Stomach (tissue), 4 donors: ENCODE results near the gene NAALADL2.

Experiments used
- POLR2A ChIP-seq, 4 donors: fragments of 450-650 bp; IDR thresholded peaks; one replicate each; pipeline ENCODE4 v1.6.1; 2016; ENCODE audit warnings: antibody characterized with exemption in 4 of 4, control low read depth in 2 of 4, mild to moderate bottlenecking in 1 of 4, moderate library complexity in 1 of 4
- POLR2AphosphoS5 ChIP-seq, 3 donors: sonication (generic); formaldehyde crosslinking; IDR thresholded peaks; one replicate each; pipeline ENCODE4 v1.6.1; 2016; ENCODE audit warnings: antibody characterized with exemption in 3 of 3

DNA sequence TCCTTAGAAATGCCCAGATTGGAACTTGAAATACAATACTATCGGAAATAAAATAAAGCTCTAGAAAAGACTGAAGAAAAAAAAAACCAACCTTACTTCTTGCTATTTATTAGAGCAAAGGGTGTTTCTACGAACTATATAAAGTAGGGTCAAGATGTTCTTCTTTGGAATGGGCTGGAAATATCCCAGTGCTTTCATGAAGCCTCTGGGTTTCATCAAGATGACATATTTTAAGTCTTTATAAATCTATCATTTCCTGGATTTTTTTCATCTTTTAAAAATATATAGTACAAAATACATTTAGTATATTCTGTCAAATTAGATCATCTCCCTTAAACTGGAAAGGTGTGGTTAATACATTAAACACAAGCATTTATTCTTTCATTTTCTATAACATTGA lies 978.8 kb downstream of the NAALADL2 start:
- TF ChIP-seq POLR2A (IDR thresholded peaks at IDR 0.05) (no peak), POLR2AphosphoS5 (IDR thresholded peaks at IDR 0.05) (no peak)
